Adrenal gland (tissue), 5 donors: ENCODE measurements around the gene SEC14L5.

Experiments
- POLR2A ChIP-seq, 2 donors: fragments of 450-650 bp; IDR thresholded peaks; one replicate each; pipeline ENCODE4 v1.6.1; 2017; ENCODE audit warnings: antibody characterized with exemption in 2 of 2, mild to moderate bottlenecking in 2 of 2, moderate library complexity in 1 of 2
- TF ChIP-seq, protein P1 (sequence below), 6 experiments: fragments of 450-650 bp in 4 of 6; fragments of 200-600 bp in 2 of 6; sonication (generic) in 1 of 6; IDR thresholded peaks; 1 replicate in 5 of 6; 2 replicates in 1 of 6; pipeline versions ENCODE4 v1.5.1 to v1.8.0; 2016 to 2021; ENCODE audit warnings: antibody characterized with exemption in 6 of 6, mild to moderate bottlenecking in 2 of 6, moderate library complexity in 1 of 6
- donor health status: DM: no; HTN: no; CAD: no.

DNA sequence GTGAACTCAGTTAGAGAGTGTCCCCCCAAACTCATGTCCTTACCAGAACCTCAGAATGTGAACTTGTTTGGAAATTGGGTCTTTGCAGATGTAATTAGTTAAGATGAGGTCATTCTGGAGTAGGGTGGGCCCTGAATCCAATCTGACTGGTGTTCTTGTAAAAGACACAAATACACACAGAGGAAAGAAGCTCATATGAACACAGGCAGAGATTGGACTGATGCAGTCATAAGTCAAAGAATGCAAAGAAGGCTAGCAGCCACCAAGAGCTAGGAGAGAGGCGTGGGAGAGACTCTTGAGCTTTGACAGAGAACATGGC, 77.7 kb downstream of the SEC14L5 start:
- TF ChIP-seq, protein P1, sequence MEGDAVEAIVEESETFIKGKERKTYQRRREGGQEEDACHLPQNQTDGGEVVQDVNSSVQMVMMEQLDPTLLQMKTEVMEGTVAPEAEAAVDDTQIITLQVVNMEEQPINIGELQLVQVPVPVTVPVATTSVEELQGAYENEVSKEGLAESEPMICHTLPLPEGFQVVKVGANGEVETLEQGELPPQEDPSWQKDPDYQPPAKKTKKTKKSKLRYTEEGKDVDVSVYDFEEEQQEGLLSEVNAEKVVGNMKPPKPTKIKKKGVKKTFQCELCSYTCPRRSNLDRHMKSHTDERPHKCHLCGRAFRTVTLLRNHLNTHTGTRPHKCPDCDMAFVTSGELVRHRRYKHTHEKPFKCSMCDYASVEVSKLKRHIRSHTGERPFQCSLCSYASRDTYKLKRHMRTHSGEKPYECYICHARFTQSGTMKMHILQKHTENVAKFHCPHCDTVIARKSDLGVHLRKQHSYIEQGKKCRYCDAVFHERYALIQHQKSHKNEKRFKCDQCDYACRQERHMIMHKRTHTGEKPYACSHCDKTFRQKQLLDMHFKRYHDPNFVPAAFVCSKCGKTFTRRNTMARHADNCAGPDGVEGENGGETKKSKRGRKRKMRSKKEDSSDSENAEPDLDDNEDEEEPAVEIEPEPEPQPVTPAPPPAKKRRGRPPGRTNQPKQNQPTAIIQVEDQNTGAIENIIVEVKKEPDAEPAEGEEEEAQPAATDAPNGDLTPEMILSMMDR (IDR thresholded peaks at IDR 0.05), result no peak
- TF ChIP-seq POLR2A (IDR thresholded peaks at IDR 0.05), result no peak
